GM12873 (cell line): ENCODE results near the gene KRTAP5-7.

ENCODE experiments used
- TF ChIP-seq, protein P1 (sequence below): IDR thresholded peaks from 2 replicates; pipeline ENCODE4 v1.5.1; 2012; ENCODE audit warnings: low read depth, mild to moderate bottlenecking, moderate library complexity, low read length, control low read depth; ENCODE audit not compliant: insufficient read depth; ENCODE audit errors: missing control alignments

The KRTAP5-7 gene

DNA sequence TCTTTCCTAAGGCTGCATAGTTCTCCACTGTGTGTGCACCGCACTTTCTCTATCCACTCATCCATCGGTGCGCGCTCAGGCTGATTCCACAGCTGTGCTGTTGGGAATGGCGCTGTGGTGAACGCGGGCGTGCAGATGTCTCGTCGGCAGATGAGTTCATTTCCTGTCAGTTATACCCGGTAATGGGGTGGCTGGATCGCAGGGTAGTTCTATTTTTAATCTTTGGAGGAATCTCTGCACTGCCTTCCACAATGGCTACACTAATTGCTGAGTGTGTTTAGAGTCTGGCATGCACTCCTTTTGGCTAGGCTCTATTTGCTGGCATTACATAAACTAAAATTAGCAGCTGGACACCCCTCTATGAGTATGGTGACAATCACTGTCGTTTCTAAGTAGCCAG is 27.9 kb upstream of the KRTAP5-7 start:
- TF ChIP-seq, protein P1, sequence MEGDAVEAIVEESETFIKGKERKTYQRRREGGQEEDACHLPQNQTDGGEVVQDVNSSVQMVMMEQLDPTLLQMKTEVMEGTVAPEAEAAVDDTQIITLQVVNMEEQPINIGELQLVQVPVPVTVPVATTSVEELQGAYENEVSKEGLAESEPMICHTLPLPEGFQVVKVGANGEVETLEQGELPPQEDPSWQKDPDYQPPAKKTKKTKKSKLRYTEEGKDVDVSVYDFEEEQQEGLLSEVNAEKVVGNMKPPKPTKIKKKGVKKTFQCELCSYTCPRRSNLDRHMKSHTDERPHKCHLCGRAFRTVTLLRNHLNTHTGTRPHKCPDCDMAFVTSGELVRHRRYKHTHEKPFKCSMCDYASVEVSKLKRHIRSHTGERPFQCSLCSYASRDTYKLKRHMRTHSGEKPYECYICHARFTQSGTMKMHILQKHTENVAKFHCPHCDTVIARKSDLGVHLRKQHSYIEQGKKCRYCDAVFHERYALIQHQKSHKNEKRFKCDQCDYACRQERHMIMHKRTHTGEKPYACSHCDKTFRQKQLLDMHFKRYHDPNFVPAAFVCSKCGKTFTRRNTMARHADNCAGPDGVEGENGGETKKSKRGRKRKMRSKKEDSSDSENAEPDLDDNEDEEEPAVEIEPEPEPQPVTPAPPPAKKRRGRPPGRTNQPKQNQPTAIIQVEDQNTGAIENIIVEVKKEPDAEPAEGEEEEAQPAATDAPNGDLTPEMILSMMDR = no peak

DNA sequence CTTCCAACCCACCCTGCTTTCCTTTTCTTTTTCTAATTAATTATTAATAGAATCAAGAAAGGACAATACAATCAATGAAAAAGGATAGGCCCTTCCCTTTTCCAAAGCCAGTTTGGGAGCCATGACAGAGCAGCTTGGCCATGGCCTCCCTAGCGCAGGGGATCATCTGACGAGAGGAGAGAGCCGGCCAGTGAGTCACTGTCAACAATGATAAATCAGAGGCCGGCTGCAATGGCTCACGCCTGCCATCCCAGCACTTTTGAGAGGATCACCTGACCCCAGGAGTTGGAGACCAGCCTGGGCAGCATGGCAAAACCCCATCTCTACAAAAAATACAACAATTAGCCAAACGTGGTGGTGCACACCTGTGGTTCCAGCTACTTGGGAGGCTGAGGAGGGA is 27.5 kb upstream of the KRTAP5-7 start:
- TF ChIP-seq, protein P1 = no peak

DNA sequence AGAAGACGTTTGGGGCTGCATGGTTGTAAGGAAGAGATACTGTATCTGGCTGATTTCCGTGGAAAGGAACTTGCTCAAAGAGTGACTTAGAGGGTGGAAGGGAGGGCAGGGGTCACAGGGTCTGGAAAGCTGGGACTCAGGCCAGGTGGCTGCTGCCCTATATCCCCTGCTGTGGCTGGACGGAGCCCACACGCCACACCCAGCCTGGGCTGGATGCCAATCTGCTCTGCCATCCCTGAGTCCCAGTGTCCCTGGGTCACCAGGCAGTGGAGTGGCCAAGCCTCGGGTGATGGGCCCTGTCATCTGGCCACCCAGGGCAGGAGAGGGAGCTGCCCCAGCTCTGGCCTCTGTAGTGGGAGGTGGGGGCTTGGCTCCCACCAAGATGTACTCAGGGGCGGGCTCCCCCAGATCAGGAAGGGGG is 26.5 kb upstream of the KRTAP5-7 start:
- TF ChIP-seq, protein P1 = no peak

DNA sequence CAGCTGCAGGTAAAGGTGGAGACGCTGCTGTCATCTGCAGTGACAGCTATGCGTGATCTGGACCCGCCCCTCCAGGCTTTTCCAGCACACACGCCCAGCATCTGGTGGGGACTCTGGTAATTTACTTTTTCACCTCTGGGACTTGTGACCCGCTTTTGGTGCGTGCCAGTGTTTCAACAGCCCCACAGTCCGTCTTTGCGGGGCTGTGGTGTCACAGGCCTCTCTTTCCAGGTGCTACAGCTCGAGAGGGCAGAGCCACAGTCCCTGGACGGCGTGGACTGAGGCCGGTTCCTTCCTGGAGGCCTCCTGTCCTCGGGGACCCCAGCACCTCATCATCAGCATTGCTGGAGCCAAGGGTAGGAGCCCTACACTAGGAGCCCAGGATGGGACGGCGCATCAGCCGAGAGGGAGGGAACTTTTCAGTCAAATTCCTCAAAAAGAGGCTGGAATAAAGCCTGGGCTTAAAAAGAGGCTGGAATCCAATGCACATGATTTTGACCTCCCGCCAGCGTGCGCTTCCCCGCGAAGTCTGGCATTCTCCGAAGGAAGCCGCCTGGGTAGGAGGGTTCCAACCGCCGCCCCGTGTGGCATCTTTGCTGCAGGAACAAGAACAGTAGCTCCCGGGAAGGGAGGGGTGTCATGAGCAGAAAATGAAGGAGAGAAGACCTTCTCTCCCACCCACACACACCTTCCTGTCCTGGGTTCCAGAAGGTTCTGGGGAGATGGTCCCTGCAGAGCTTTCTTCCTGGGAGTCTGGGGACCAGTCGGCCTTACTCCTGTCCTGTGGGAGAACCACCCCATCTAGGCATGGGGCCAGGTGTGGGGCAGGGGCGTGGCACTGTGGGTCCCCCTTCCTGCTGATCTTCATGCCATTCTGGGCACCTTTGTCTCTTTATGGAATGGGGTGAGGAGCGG is 25.7 kb upstream of the KRTAP5-7 start:
- TF ChIP-seq, protein P1 = no peak

DNA sequence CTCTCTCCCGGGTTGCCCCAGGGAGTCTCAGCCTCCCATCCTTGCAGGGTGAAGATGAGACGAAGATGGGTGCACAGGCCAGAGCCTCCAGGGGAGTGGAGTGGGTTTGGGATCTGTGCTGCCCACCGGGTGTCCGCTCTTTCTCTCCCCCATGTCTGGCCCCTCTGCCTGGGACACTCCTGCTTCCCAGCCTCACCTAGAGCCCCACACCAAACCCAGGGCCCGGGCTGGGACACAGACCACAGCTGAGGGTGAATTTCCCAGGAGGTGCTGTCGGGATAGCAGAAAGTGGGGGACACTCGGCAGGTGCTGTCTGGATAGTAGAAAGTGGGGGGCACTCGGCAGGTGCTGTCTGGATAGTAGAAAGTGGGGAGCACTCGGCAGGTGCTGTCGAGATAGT is 25.0 kb upstream of the KRTAP5-7 start:
- TF ChIP-seq, protein P1 = no peak

DNA sequence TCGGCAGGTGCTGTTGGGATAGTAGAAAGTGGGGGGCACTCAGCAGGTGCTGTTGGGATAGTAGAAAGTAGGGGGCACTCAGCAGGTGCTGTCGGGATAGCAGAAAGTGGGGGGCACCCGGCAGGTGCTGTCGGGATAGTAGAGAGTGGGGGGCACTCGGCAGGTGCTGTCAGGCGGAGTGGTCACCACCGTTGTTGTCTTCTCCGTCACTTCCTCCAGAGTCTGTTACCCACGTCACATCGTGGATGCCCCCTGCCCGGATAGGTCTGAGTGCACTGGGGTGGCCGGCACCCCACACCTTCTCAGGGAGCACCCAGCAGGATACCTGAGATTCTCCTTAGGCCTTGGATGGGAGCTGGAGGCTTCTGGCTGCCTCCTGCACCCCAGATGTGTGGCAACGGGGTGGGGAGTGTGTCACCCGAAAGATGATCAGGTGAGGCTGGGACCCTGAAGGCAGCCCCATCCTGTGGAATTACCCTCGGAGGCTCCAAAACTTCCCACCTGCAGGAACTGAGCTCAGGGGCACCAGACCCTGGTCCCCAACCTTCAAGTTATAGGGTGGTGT is 24.1 kb upstream of the KRTAP5-7 start:
- TF ChIP-seq, protein P1 = no peak

DNA sequence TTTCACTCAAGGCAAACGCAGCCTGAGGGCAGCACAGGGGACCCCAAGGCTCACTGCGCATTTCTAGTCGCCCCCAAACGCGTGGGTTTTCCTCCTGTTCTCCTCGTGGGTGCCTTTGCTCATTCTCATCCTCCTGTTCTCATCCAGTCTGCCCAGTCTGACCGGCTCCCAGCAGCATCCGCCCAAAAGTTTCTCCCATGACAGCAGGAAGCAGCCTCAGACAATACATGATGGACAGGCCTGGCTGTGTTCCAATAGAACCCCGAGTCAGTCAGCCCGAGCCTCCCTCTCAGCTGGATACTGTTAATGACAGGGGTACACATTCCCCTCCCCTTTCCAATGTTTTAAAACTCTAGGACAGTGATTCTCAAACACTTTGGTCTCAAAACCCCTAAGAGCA is 22.5 kb upstream of the KRTAP5-7 start:
- TF ChIP-seq, protein P1 = no peak
